ENCODE measurements around the gene CSNK2A3.

DNA sequence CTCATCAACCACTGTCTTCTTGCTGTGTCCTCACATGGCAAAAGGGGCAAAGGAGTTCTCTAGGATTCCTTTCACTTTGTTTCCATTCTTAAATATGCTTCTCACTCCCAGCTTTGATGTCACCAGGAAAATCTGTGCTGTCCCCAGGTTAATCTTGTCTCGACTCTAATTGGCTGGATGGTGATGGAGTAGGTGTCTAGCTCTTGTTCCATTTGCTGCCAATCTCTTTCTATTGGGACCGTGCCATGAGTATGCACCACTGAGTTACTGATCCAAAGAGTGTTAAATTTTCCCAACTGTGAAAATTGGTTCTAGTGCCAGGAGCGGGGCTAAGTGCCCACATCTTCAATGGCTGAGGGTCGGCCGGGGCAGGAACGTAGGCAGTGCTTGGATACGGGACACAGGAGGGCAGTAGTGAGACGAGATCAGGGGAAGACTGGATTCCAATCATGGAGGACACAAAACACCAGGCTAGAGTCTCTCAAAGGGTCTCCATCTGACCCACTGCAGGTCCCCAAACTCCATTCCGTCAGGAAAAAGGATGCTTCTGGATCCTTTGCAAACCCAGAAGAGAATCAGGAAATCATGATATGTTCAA lies 47.7 kb upstream of the CSNK2A3 start:
- TF ChIP-seq, protein P1, sequence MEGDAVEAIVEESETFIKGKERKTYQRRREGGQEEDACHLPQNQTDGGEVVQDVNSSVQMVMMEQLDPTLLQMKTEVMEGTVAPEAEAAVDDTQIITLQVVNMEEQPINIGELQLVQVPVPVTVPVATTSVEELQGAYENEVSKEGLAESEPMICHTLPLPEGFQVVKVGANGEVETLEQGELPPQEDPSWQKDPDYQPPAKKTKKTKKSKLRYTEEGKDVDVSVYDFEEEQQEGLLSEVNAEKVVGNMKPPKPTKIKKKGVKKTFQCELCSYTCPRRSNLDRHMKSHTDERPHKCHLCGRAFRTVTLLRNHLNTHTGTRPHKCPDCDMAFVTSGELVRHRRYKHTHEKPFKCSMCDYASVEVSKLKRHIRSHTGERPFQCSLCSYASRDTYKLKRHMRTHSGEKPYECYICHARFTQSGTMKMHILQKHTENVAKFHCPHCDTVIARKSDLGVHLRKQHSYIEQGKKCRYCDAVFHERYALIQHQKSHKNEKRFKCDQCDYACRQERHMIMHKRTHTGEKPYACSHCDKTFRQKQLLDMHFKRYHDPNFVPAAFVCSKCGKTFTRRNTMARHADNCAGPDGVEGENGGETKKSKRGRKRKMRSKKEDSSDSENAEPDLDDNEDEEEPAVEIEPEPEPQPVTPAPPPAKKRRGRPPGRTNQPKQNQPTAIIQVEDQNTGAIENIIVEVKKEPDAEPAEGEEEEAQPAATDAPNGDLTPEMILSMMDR (IDR thresholded peaks at IDR 0.05): no peak
- no peak for TF ChIP-seq POLR2A (IDR thresholded peaks at IDR 0.05)
- no peak for TF ChIP-seq POLR2AphosphoS5 (IDR thresholded peaks at IDR 0.05)

Data from breast epithelium (tissue), 3 donors.